ENCODE results near the gene FMNL2.

FMNL2 gene

DNA sequence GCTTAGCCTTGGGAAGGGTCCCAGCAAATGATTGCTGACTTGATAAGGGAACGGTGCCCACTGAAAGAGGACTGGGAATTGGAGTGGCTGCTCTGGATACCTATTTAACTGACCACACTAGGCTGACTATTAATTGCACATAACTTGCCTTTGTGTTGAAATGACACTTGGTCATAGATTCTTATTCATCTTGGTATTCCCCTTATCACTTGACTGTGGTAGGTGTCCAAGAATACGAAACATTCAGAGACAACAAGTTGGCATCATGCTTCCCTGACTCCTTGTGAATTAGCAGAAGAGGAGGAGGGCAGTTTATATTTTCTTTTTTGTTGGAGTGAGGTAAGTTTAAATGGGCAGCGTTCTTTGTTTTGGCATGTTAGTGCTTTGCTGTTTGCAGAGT lies 13.4 kb downstream of the FMNL2 start:
- Histone ChIP-seq H3K79me2 (ENCODE audit: insufficient read depth, low read length) (no peaks in the 10 kb centered on the region), H3K4me2 (ENCODE audit: low read length) (no peak overlapping the region), H3K9me3 (ENCODE audit: low read length) (no peaks in the 10 kb centered on the region), H4K20me1 (ENCODE audit: insufficient read depth, low read length) (no peaks in the 10 kb centered on the region), H3K27ac (ENCODE audit: low read depth, low read length, poor library complexity, severe bottlenecking) (no peak overlapping the region), H3K27me3 (ENCODE audit: insufficient read depth, low read length) (no peaks in the 10 kb centered on the region), H3F3A (ENCODE audit: insufficient read depth, low read length) (no peaks in the 10 kb centered on the region), H3K9ac (ENCODE audit: low read length) (no peak overlapping the region), H3K9me2 (ENCODE audit: low read depth, low read length) (no peaks in the 10 kb centered on the region), H3K36me3 (ENCODE audit: insufficient read depth, low read length) (no peaks in the 10 kb centered on the region), H3K4me1 (ENCODE audit: insufficient read depth, low read length, severe bottlenecking) (no peaks in the 10 kb centered on the region), H3K4me3 (ENCODE audit: low read depth, low read length, poor library complexity, severe bottlenecking) (no peak overlapping the region), H2AFZ (ENCODE audit: low read length) (no peak overlapping the region)
- TF ChIP-seq EZH2 (IDR thresholded peaks at IDR 0.05; ENCODE audit: borderline replicate concordance, low read length) (no peak), CTCF (IDR thresholded peaks at IDR 0.05; ENCODE audit: low read length) (no peak)

- Histone ChIP-seq H2AFZ (ENCODE audit: low read length) (no peak overlapping the region), H3K27me3 (ENCODE audit: insufficient read depth, low read length) (no peaks in the 10 kb centered on the region), H3K9me2 (ENCODE audit: low read depth, low read length) (no peaks in the 10 kb centered on the region), H3K4me1 (ENCODE audit: insufficient read depth, low read length, severe bottlenecking) (no peaks in the 10 kb centered on the region), H3K79me2 (ENCODE audit: insufficient read depth, low read length) (no peaks in the 10 kb centered on the region), H4K20me1 (ENCODE audit: insufficient read depth, low read length) (no peaks in the 10 kb centered on the region), H3K36me3 (ENCODE audit: insufficient read depth, low read length) (no peaks in the 10 kb centered on the region), H3K9me3 (ENCODE audit: low read length) (no peaks in the 10 kb centered on the region), H3K4me2 (ENCODE audit: low read length) (no peak overlapping the region), H3K4me3 (ENCODE audit: low read depth, low read length, poor library complexity, severe bottlenecking) (no peak overlapping the region), H3K27ac (ENCODE audit: low read depth, low read length, poor library complexity, severe bottlenecking) (no peak overlapping the region), H3F3A (ENCODE audit: insufficient read depth, low read length) (no peaks in the 10 kb centered on the region), H3K9ac (ENCODE audit: low read length) (no peak overlapping the region)
- TF ChIP-seq CTCF (IDR thresholded peaks at IDR 0.05; ENCODE audit: low read length) = no peak
- TF ChIP-seq EZH2 (IDR thresholded peaks at IDR 0.05; ENCODE audit: borderline replicate concordance, low read length) = no peak
Observed at GRCh38 chr2:152349416-152349815, 14.4 kb downstream of the FMNL2 start.

DNA sequence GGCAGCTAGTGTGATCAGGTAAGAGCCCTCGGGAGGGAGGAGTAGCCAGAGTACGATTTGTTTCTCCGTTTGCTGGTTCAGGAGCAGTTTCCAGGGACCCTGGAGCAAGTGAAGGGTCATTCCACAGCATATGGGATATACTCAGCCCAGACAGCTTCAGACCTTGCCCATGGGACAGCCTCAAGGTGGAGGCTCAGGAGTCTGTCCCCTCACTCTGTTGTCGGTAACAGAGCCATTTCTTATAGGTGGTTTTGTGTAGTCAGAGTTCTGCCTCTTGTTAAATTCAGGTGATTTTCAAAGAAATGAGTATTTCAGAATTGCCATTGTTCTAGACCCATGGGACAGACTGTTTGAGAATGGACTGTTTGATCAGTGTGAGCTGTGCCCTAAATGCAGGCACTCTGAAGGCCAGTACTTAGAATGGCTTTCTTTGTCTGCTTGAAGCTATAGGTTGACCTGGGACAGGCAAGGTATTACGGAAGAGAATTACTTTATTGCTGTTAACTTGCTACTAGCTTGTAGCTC lies 15.2 kb downstream of the FMNL2 start:
- H3K36me3 ChIP-seq (ENCODE audit: insufficient read depth, low read length) = no peaks in the 10 kb centered on the region
- no peak overlapping the region for H3K27ac ChIP-seq (ENCODE audit: low read depth, low read length, poor library complexity, severe bottlenecking)
- no peaks in the 10 kb centered on the region for H3K79me2 ChIP-seq (ENCODE audit: insufficient read depth, low read length)
- H3K4me3 ChIP-seq (ENCODE audit: low read depth, low read length, poor library complexity, severe bottlenecking) = no peak overlapping the region
- no peak overlapping the region for H3K4me2 ChIP-seq (ENCODE audit: low read length)
- H2AFZ ChIP-seq (ENCODE audit: low read length) = no peak overlapping the region
- H3F3A ChIP-seq (ENCODE audit: insufficient read depth, low read length) = no peaks in the 10 kb centered on the region
- H3K9me3 ChIP-seq (ENCODE audit: low read length) = no peaks in the 10 kb centered on the region
- no peaks in the 10 kb centered on the region for H3K9me2 ChIP-seq (ENCODE audit: low read depth, low read length)
- no peaks in the 10 kb centered on the region for H3K27me3 ChIP-seq (ENCODE audit: insufficient read depth, low read length)
- no peak for TF ChIP-seq CTCF (IDR thresholded peaks at IDR 0.05; ENCODE audit: low read length)
- TF ChIP-seq EZH2 (IDR thresholded peaks at IDR 0.05; ENCODE audit: borderline replicate concordance, low read length) = no peak
- H3K9ac ChIP-seq (ENCODE audit: low read length) = no peak overlapping the region
- H4K20me1 ChIP-seq (ENCODE audit: insufficient read depth, low read length) = no peaks in the 10 kb centered on the region
- H3K4me1 ChIP-seq (ENCODE audit: insufficient read depth, low read length, severe bottlenecking) = no peaks in the 10 kb centered on the region
